Measurements from ENCODE around the gene DTX3L.

The DTX3L gene

DNA sequence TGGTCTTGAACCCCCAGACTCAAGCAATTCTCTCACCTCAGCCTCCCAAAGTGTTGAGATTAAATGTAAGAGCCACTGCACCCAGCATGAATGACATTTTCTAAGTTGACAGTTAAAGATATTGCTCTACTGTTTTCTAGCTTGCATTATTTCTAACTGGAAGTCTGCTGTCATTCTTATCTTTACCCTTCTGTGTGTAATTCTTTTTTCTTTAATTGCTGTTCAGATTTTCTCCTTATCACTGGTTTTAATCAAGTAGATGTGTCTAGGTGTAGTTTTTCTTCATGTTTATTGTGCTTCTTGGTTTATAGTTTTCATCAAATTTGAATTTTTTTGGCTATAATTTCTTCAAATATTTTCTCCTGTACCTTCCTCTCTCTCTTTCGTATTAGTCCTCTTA is 18.3 kb downstream of the DTX3L start:
- Histone ChIP-seq H3K36me3 (ENCODE audit: control insufficient read depth, insufficient read depth, low read length) (no peaks in the 10 kb centered on the region), H4K5ac (ENCODE audit: low read length) (no peak overlapping the region), H3K23ac (ENCODE audit: low read length) (no peak overlapping the region), H3K4me2 (ENCODE audit: low read length) (no peak overlapping the region), H2AK5ac (ENCODE audit: low read length) (no peak overlapping the region), H3K79me2 (ENCODE audit: control insufficient read depth, insufficient read depth, low read length) (no peaks in the 10 kb centered on the region), H3K18ac (ENCODE audit: low read length) (no peak overlapping the region), H3K4me1 (ENCODE audit: control insufficient read depth, low read depth, low read length) (no peaks in the 10 kb centered on the region), H3K79me1 (ENCODE audit: low read length) (no peaks in the 10 kb centered on the region), H2BK15ac (replicated peaks; ENCODE audit: low read depth) (no peak overlapping the region), H3K27me3 (ENCODE audit: insufficient read depth, low read length, poor library complexity) (no peaks in the 10 kb centered on the region), H3K4ac (ENCODE audit: low read depth, low read length) (no peak overlapping the region), H3K4me3 (ENCODE audit: low read length) (no peak overlapping the region), H2BK5ac (ENCODE audit: low read length) (no peak overlapping the region), H3K9ac (ENCODE audit: low read length) (no peak overlapping the region), H3K27ac (ENCODE audit: low read depth, low read length) (no peak overlapping the region), H4K8ac (ENCODE audit: low read depth, low read length) (no peak overlapping the region), H2BK120ac (ENCODE audit: low read depth, low read length) (no peak overlapping the region), H3K56ac (ENCODE audit: low read length) (no peak overlapping the region)
- no CpG with 5 or more reads among the region's 1 CpG for WGBS (ENCODE audit: extremely low coverage, insufficient coverage, low lambda C conversion rate)
- no peak for DNase-seq

DNA sequence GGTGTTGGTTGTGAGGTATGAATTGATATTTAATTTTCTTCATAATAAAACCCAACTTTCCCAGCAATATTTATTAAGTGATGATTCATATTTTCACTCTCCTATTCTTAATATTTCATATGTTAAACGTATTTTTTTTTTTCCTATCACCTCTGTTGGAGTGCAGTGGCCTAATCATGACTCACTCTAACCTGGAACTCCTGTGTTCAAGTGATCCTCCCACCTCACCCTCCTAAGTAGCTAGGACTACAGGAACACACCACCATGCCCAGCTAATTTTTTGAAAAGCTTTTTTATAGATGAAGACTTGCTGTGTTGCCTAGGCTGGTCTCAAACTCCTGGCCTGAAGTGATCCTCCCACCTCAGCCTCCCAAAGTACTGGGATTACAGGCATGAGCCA is 22.0 kb downstream of the DTX3L start:
- H4K5ac ChIP-seq (ENCODE audit: low read length): no peak overlapping the region
- H2AK5ac ChIP-seq (ENCODE audit: low read length): no peak overlapping the region
- no peak overlapping the region for H2BK15ac ChIP-seq (replicated peaks; ENCODE audit: low read depth)
- no peaks in the 10 kb centered on the region for H3K79me2 ChIP-seq (ENCODE audit: control insufficient read depth, insufficient read depth, low read length)
- no peak overlapping the region for H3K27ac ChIP-seq (ENCODE audit: low read depth, low read length)
- no peaks in the 10 kb centered on the region for H3K36me3 ChIP-seq (ENCODE audit: control insufficient read depth, insufficient read depth, low read length)
- no peak overlapping the region for H3K4me3 ChIP-seq (ENCODE audit: low read length)
- H2BK5ac ChIP-seq (ENCODE audit: low read length): no peak overlapping the region
- no peaks in the 10 kb centered on the region for H3K4me1 ChIP-seq (ENCODE audit: control insufficient read depth, low read depth, low read length)
- DNase-seq: no peak
- no peak overlapping the region for H3K56ac ChIP-seq (ENCODE audit: low read length)
- no peaks in the 10 kb centered on the region for H3K79me1 ChIP-seq (ENCODE audit: low read length)
- no peak overlapping the region for H3K9ac ChIP-seq (ENCODE audit: low read length)
- H3K23ac ChIP-seq (ENCODE audit: low read length): no peak overlapping the region
- no peak overlapping the region for H3K18ac ChIP-seq (ENCODE audit: low read length)
- H3K27me3 ChIP-seq (ENCODE audit: insufficient read depth, low read length, poor library complexity): no peaks in the 10 kb centered on the region
- no peak overlapping the region for H4K8ac ChIP-seq (ENCODE audit: low read depth, low read length)
- no peak overlapping the region for H2BK120ac ChIP-seq (ENCODE audit: low read depth, low read length)
- no peak overlapping the region for H3K4me2 ChIP-seq (ENCODE audit: low read length)
- no CpG with 5 or more reads among the region's 1 CpG for WGBS (ENCODE audit: extremely low coverage, insufficient coverage, low lambda C conversion rate)
- H3K4ac ChIP-seq (ENCODE audit: low read depth, low read length): no peak overlapping the region

DNA sequence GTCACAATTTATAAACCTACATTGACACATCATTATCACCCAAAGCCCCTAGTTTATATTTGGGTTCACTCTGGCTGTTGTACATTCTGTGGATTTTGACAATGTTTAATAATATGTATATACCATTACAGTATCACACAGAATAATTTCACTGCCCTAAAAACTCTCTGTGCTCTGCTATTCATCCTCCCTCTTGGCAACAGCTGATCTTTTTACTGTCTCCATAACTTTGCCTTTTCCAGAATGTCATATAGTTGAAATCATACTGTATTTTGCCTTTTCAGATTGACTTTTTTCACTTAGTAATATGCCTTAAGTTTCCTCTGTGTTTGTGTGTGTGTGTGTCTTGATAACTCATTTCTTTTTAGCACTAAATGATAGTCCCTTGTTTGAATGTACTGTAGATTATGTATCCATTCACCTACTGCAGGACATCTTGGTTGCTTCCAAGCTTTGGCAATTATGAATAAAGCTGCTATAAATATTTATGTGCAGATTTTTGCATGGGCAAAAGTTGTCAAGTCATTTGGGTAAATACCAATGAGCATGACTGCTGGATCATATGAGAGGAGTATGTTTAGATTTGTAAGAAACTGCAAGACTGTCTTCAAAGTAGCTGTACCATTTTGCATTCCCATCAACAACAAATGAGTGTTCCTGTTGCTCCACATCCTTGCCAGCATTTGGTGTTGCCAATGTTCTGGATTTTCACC is 22.8 kb downstream of the DTX3L start:
- Histone ChIP-seq H3K27me3 (ENCODE audit: insufficient read depth, low read length, poor library complexity) (no peaks in the 10 kb centered on the region), H3K9ac (ENCODE audit: low read length) (no peak overlapping the region), H3K4ac (ENCODE audit: low read depth, low read length) (no peak overlapping the region), H2BK120ac (ENCODE audit: low read depth, low read length) (no peak overlapping the region), H3K27ac (ENCODE audit: low read depth, low read length) (no peak overlapping the region), H3K79me1 (ENCODE audit: low read length) (no peaks in the 10 kb centered on the region), H3K23ac (ENCODE audit: low read length) (no peak overlapping the region), H4K8ac (ENCODE audit: low read depth, low read length) (no peak overlapping the region), H3K79me2 (ENCODE audit: control insufficient read depth, insufficient read depth, low read length) (no peaks in the 10 kb centered on the region), H4K5ac (ENCODE audit: low read length) (no peak overlapping the region), H3K4me3 (ENCODE audit: low read length) (no peak overlapping the region), H2BK15ac (replicated peaks; ENCODE audit: low read depth) (no peak overlapping the region), H3K18ac (ENCODE audit: low read length) (no peak overlapping the region), H2BK5ac (ENCODE audit: low read length) (no peak overlapping the region), H3K56ac (ENCODE audit: low read length) (no peak overlapping the region), H2AK5ac (ENCODE audit: low read length) (no peak overlapping the region), H3K36me3 (ENCODE audit: control insufficient read depth, insufficient read depth, low read length) (no peaks in the 10 kb centered on the region), H3K4me1 (ENCODE audit: control insufficient read depth, low read depth, low read length) (no peaks in the 10 kb centered on the region), H3K4me2 (ENCODE audit: low read length) (no peak overlapping the region)
- DNase-seq: no peak

DNA sequence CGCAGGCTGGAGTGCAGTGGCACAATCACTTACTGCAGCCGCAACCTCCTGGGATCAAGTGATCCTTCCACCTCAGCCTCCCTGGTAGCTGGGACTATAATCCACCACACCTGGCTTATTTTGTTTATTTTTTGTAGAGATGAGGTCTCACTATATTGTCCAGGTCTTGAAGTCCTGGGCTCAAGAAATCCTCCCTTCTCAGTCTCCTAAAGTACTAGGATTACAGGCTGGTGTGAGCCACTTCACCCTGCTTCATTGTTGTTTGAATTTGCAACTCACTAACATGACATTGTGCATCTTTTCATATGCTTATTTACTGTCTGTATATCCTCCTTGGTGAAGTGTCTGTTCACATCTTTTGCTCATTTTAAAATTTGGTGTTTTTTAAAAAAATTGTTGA is 23.4 kb downstream of the DTX3L start:
- H3K79me1 ChIP-seq (ENCODE audit: low read length): no peaks in the 10 kb centered on the region
- no peak overlapping the region for H3K4me3 ChIP-seq (ENCODE audit: low read length)
- no peak overlapping the region for H2BK15ac ChIP-seq (replicated peaks; ENCODE audit: low read depth)
- no peak overlapping the region for H4K8ac ChIP-seq (ENCODE audit: low read depth, low read length)
- no peak overlapping the region for H3K18ac ChIP-seq (ENCODE audit: low read length)
- no peaks in the 10 kb centered on the region for H3K27me3 ChIP-seq (ENCODE audit: insufficient read depth, low read length, poor library complexity)
- no peaks in the 10 kb centered on the region for H3K4me1 ChIP-seq (ENCODE audit: control insufficient read depth, low read depth, low read length)
- no peak overlapping the region for H3K4me2 ChIP-seq (ENCODE audit: low read length)
- H2AK5ac ChIP-seq (ENCODE audit: low read length): no peak overlapping the region
- no peak overlapping the region for H3K27ac ChIP-seq (ENCODE audit: low read depth, low read length)
- H3K56ac ChIP-seq (ENCODE audit: low read length): no peak overlapping the region
- H3K9ac ChIP-seq (ENCODE audit: low read length): no peak overlapping the region
- no peak overlapping the region for H2BK5ac ChIP-seq (ENCODE audit: low read length)
- no peak overlapping the region for H3K4ac ChIP-seq (ENCODE audit: low read depth, low read length)
- no peak for DNase-seq
- H4K5ac ChIP-seq (ENCODE audit: low read length): no peak overlapping the region
- H2BK120ac ChIP-seq (ENCODE audit: low read depth, low read length): no peak overlapping the region
- no peaks in the 10 kb centered on the region for H3K36me3 ChIP-seq (ENCODE audit: control insufficient read depth, insufficient read depth, low read length)
- H3K79me2 ChIP-seq (ENCODE audit: control insufficient read depth, insufficient read depth, low read length): no peaks in the 10 kb centered on the region
- H3K23ac ChIP-seq (ENCODE audit: low read length): no peak overlapping the region
- WGBS (ENCODE audit: extremely low coverage, insufficient coverage, low lambda C conversion rate): no CpG with 5 or more reads among the region's 2 CpGs

DNA sequence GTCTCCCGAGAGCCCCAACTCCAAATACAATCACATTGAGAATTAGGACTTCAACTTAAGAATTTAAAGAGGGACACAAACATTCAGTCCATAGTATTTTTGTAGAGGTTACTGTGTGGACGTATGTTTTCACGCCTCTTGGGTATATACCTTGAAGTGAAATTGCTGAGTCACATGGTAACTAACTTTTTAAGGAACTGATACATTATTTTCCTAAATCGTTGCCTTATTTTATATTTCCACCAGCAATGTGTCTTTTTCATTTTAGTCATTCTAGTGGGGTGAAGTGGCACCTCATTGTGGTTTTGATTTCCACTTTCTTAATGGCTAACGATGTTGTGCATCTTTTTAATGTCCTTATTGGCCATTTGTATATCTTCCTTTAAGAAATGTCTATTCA is 25.2 kb downstream of the DTX3L start:
- Histone ChIP-seq H3K9ac (ENCODE audit: low read length) (no peak overlapping the region), H4K8ac (ENCODE audit: low read depth, low read length) (no peak overlapping the region), H2AK5ac (ENCODE audit: low read length) (no peak overlapping the region), H2BK5ac (ENCODE audit: low read length) (no peak overlapping the region), H3K79me2 (ENCODE audit: control insufficient read depth, insufficient read depth, low read length) (no peaks in the 10 kb centered on the region), H3K79me1 (ENCODE audit: low read length) (no peaks in the 10 kb centered on the region), H3K4me3 (ENCODE audit: low read length) (no peak overlapping the region), H3K18ac (ENCODE audit: low read length) (no peak overlapping the region), H3K4me2 (ENCODE audit: low read length) (no peak overlapping the region), H3K4ac (ENCODE audit: low read depth, low read length) (no peak overlapping the region), H3K56ac (ENCODE audit: low read length) (no peak overlapping the region), H4K5ac (ENCODE audit: low read length) (no peak overlapping the region), H3K4me1 (ENCODE audit: control insufficient read depth, low read depth, low read length) (no peaks in the 10 kb centered on the region), H3K27ac (ENCODE audit: low read depth, low read length) (no peak overlapping the region), H2BK15ac (replicated peaks; ENCODE audit: low read depth) (no peak overlapping the region), H2BK120ac (ENCODE audit: low read depth, low read length) (no peak overlapping the region), H3K27me3 (ENCODE audit: insufficient read depth, low read length, poor library complexity) (no peaks in the 10 kb centered on the region), H3K23ac (ENCODE audit: low read length) (no peak overlapping the region), H3K36me3 (ENCODE audit: control insufficient read depth, insufficient read depth, low read length) (no peaks in the 10 kb centered on the region)
- no CpG with 5 or more reads among the region's 5 CpGs for WGBS (ENCODE audit: extremely low coverage, insufficient coverage, low lambda C conversion rate)
- DNase-seq: no peak

DNA sequence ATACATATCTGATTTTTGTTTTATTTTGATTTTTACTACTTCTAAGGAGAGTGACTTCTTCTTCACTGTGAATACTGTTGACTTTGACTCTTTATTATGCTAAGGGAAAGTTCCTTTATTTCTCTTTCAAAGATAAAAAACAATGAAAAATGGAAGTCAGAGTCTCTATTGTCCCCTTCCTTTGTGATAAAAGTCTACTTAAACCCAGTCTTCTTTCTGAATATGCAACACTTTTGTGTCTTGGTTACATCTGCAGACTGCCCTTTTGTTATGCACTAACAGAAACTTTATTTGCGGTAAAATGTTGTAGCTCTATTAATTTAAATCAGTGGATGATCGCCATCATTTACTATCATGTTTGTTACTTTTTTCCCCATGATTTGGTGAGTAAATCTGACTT is 26.5 kb downstream of the DTX3L start:
- Histone ChIP-seq H2BK15ac (replicated peaks; ENCODE audit: low read depth) (no peak overlapping the region), H4K5ac (ENCODE audit: low read length) (no peak overlapping the region), H3K79me1 (ENCODE audit: low read length) (no peaks in the 10 kb centered on the region), H3K56ac (ENCODE audit: low read length) (no peak overlapping the region), H3K4ac (ENCODE audit: low read depth, low read length) (no peak overlapping the region), H3K4me3 (ENCODE audit: low read length) (no peak overlapping the region), H2BK5ac (ENCODE audit: low read length) (no peak overlapping the region), H3K27me3 (ENCODE audit: insufficient read depth, low read length, poor library complexity) (no peaks in the 10 kb centered on the region), H3K9ac (ENCODE audit: low read length) (no peak overlapping the region), H3K23ac (ENCODE audit: low read length) (no peak overlapping the region), H3K79me2 (ENCODE audit: control insufficient read depth, insufficient read depth, low read length) (no peaks in the 10 kb centered on the region), H2BK120ac (ENCODE audit: low read depth, low read length) (no peak overlapping the region), H3K18ac (ENCODE audit: low read length) (no peak overlapping the region), H3K4me1 (ENCODE audit: control insufficient read depth, low read depth, low read length) (no peaks in the 10 kb centered on the region), H3K4me2 (ENCODE audit: low read length) (no peak overlapping the region), H4K8ac (ENCODE audit: low read depth, low read length) (no peak overlapping the region), H2AK5ac (ENCODE audit: low read length) (no peak overlapping the region), H3K27ac (ENCODE audit: low read depth, low read length) (no peak overlapping the region), H3K36me3 (ENCODE audit: control insufficient read depth, insufficient read depth, low read length) (no peaks in the 10 kb centered on the region)
- DNase-seq: no peak
- WGBS (ENCODE audit: extremely low coverage, insufficient coverage, low lambda C conversion rate): no CpG with 5 or more reads among the region's 2 CpGs
